Smooth muscle cell (in vitro differentiated cells): ENCODE data around the gene DIAPH3. TPM values are rescaled to one million over a fixed set of nuclear protein-coding genes. Genes with fewer than 3 reads are reported as not detected.

ENCODE experiments used
- DNase-seq: peaks from one replicate; lab custom pipeline; 2025; ENCODE audit not compliant: unreplicated experiment; lab: John Stamatoyannopoulos, UW
- H2AFZ ChIP-seq: fragments of 200-600 bp; sonication (generic); 2 replicates; pipeline ENCODE4 v1.6.0; 2016; ENCODE audit warnings: antibody characterized with exemption, low read depth, mild to moderate bottlenecking
- H3F3A ChIP-seq: fragments of 200-600 bp; sonication (generic); 2 replicates; pipeline ENCODE4 v1.6.0; 2017; ENCODE audit warnings: antibody characterized with exemption, low read depth
- H3K27ac ChIP-seq: fragments of 200-600 bp; sonication (generic); 2 replicates; pipeline ENCODE4 v1.5.1; 2016; ENCODE audit warnings: low read depth, mild to moderate bottlenecking
- H3K27me3 ChIP-seq: fragments of 200-600 bp; sonication (generic); 2 replicates; pipeline ENCODE4 v1.6.1; 2016; ENCODE audit warnings: low read depth, mild to moderate bottlenecking
- H3K36me3 ChIP-seq: fragments of 200-600 bp; sonication (generic); 2 replicates; pipeline ENCODE4 v1.5.1; 2016; ENCODE audit warnings: low read depth
- H3K4me1 ChIP-seq: fragments of 200-600 bp; sonication (generic); 2 replicates; pipeline ENCODE4 v1.5.1; 2016; ENCODE audit warnings: low read depth
- H3K4me2 ChIP-seq: fragments of 200-600 bp; sonication (generic); 2 replicates; pipeline ENCODE4 v1.6.0; 2016; ENCODE audit warnings: mild to moderate bottlenecking
- H3K4me3 ChIP-seq: fragments of 200-600 bp; sonication (generic); 2 replicates; pipeline ENCODE4 v1.5.1; 2016; ENCODE audit warnings: mild to moderate bottlenecking
- H3K79me2 ChIP-seq: fragments of 200-600 bp; sonication (generic); 2 replicates; pipeline ENCODE4 v1.6.0; 2016; ENCODE audit warnings: low read depth, mild to moderate bottlenecking
- H3K9ac ChIP-seq: fragments of 200-600 bp; sonication (generic); 2 replicates; pipeline ENCODE4 v1.6.0; 2016; ENCODE audit warnings: low read depth
- H3K9me3 ChIP-seq: fragments of 200-600 bp; sonication (generic); replicated peaks from 2 replicates; pipeline ENCODE4 v1.5.1; 2016; ENCODE audit warnings: low read depth
- H4K20me1 ChIP-seq: fragments of 200-600 bp; sonication (generic); 2 replicates; pipeline ENCODE4 v1.6.0; 2016; ENCODE audit warnings: low read depth
- CTCF ChIP-seq: fragments of 200-600 bp; sonication (generic); IDR thresholded peaks from 2 replicates; pipeline ENCODE4 v1.5.1; 2017; ENCODE audit warnings: borderline replicate concordance, mild to moderate bottlenecking, antibody characterized with exemption; ENCODE audit not compliant: insufficient read depth, poor library complexity, severe bottlenecking
- WGBS: methylation state at CpG from one replicate; pipeline ENCODE4 v1.1.7; 2016; ENCODE audit warnings: low lambda C conversion rate; 5-methylcytosine and 5-hydroxymethylcytosine counted together
- polyA plus RNA-seq: library from polyadenylated mRNA; unstranded; fragments of >200 nt; fragmentation: Nextera tagmentation; extraction: Ambion mirVana; gene quantifications from 2 replicates; pipeline ENCODE4 v1.2.1, GENCODE V29; 2016
- total RNA-seq: library from RNA; depleted of rRNA; stranded (reverse); fragments of >200 nt; gene quantifications from 2 replicates; pipeline ENCODE4 v1.2.3, GENCODE V29; 2014

DIAPH3 gene
- total and polyA plus RNA-seq, 2 experiments from 2014 or later: 6.8 to 9.5 TPM

DNA sequence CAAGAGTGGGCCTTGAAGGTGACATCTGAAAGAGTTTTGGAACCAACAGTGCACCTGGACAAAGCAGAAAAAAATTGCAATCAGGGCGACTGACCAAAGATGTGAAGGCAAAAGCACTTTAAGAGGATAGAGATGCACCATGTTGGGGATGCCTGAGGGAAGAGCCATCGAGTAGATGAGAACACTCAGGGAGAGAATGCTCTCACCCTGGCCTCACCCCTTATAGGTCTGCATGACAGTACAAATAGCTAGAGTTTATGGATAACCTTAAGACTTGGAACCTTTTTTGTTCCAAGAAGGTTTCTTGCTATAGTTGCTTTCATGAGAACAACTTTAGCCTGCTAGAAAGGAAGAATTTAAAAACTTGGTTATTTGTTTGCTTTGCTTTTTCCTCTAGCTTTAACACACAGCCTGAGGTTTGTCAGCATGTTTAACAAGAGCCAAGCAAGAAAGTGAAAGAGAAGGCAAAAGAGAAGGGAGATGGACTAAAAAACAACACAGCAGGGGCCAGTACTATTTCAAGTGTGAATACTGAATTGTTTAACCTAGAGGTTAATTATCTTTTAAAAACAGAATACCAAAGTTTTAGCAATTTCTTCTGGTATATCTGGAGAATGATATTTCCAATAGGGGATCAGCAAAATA lies 418.9 kb downstream of the DIAPH3 start:
- H3K4me2 ChIP-seq: no peak overlapping the region
- TF ChIP-seq CTCF: no peak
- H3K27ac ChIP-seq: no peak overlapping the region

DNA sequence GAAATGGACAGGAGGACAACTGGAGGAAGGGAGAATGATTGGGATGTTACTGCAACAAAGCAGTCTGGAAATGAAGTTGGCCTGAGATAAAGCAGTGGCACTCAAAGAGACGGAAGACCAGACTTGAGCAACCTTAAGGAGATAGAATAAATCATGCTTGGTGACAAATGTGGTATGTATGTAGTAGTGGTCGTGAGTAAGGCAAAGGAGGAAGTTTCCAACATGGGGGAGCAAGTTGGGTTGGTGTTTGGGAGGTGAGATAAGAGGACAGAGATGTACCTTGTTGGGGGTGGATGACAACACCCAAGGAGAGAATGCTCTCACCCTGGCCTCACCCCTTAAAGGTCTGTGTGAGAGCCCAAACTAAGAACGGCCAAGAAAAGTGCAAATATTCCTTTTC lies 420.5 kb downstream of the DIAPH3 start:
- no peak overlapping the region for H3K9ac ChIP-seq
- no peak overlapping the region for H3K4me3 ChIP-seq
- H3K27me3 ChIP-seq: no peaks in the 10 kb centered on the region
- H3K4me1 ChIP-seq: peaks cover 9% of the 10 kb centered on the region
- H3K4me2 ChIP-seq: no peak overlapping the region
- H3K36me3 ChIP-seq: no peaks in the 10 kb centered on the region
- TF ChIP-seq CTCF: no peak
- no peaks in the 10 kb centered on the region for H3F3A ChIP-seq
- H2AFZ ChIP-seq: no peak overlapping the region
- no peaks in the 10 kb centered on the region for H3K9me3 ChIP-seq
- 76% methylated on average over 3 of the region's 3 CpGs for WGBS
- no peak for DNase-seq
- H3K79me2 ChIP-seq: no peaks in the 10 kb centered on the region
- H4K20me1 ChIP-seq: no peaks in the 10 kb centered on the region
- H3K27ac ChIP-seq: no peak overlapping the region

More for the DNA sequence above, 418.9 kb downstream of the DIAPH3 start:
- no peaks in the 10 kb centered on the region for H3K79me2 ChIP-seq
- H3K27me3 ChIP-seq: no peaks in the 10 kb centered on the region
- H3K9ac ChIP-seq: no peak overlapping the region
- no peak for DNase-seq
- 80% methylated on average over 2 of the region's 2 CpGs for WGBS
- H3F3A ChIP-seq: no peaks in the 10 kb centered on the region
- no peaks in the 10 kb centered on the region for H3K36me3 ChIP-seq
- H3K4me3 ChIP-seq: no peak overlapping the region
- H2AFZ ChIP-seq: peak overlapping the region; percentile 29
- no peaks in the 10 kb centered on the region for H4K20me1 ChIP-seq
- H3K4me1 ChIP-seq: peaks cover 9% of the 10 kb centered on the region
- H3K9me3 ChIP-seq: no peaks in the 10 kb centered on the region

DNA sequence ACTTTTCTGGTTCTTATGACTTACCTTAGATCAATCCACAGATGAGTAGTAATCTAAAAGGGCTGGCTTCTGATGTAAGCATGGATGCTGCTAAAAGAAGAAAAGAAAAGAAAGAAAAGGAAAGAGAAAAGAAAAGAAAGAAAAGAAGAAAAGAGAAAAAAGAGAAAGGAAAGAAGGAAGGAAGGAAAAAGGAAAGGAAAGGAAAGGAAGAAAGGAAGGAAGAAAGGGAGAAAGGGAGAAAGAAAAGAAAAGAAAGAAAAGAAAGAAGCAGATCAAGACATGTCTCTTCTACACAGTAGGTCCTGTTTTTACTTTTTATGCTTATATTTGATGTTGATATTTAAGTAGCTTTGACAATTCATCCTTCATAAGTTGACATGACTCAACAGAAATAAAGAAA lies 421.3 kb downstream of the DIAPH3 start:
- no peaks in the 10 kb centered on the region for H3K27me3 ChIP-seq
- TF ChIP-seq CTCF: no peak

DNA sequence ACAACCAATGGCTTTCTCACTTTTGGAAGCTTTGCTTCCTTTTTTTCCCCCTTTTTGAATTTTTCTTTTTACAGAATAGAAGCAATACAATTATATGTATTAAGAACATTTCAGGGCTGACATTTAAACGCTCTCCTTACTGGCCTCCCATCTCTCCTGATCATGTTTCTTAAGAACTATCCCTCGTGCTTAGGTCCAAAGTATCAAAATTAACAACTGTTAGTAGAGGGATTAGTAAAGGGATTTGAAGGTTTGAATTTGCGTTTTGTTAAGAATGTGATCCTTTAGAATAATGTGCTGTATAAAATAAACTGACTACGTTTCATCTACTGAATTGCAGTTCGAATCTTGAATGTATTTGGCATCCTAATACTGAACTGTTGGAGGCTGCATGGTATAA lies 424.8 kb downstream of the DIAPH3 start:
- H3K79me2 ChIP-seq: no peaks in the 10 kb centered on the region
- no peaks in the 10 kb centered on the region for H3K36me3 ChIP-seq
- no peak overlapping the region for H3K4me2 ChIP-seq
- 94% methylated on average over 5 of the region's 5 CpGs for WGBS
- no peaks in the 10 kb centered on the region for H3K4me1 ChIP-seq
- no peaks in the 10 kb centered on the region for H3K9me3 ChIP-seq
- H3K9ac ChIP-seq: no peak overlapping the region
- TF ChIP-seq CTCF: no peak
- no peak overlapping the region for H3K27ac ChIP-seq
- H2AFZ ChIP-seq: no peak overlapping the region
- H4K20me1 ChIP-seq: no peaks in the 10 kb centered on the region
- H3F3A ChIP-seq: no peaks in the 10 kb centered on the region
- no peaks in the 10 kb centered on the region for H3K27me3 ChIP-seq
- no peak for DNase-seq
- H3K4me3 ChIP-seq: no peak overlapping the region

More for the DNA sequence above, 421.3 kb downstream of the DIAPH3 start:
- H3K4me1 ChIP-seq: peaks cover 9% of the 10 kb centered on the region
- no peak overlapping the region for H3K9ac ChIP-seq
- no peaks in the 10 kb centered on the region for H4K20me1 ChIP-seq
- DNase-seq: no peak
- H3K79me2 ChIP-seq: no peaks in the 10 kb centered on the region
- H3F3A ChIP-seq: no peaks in the 10 kb centered on the region
- H2AFZ ChIP-seq: no peak overlapping the region
- no peak overlapping the region for H3K4me2 ChIP-seq
- H3K27ac ChIP-seq: no peak overlapping the region
- no peak overlapping the region for H3K4me3 ChIP-seq
- H3K9me3 ChIP-seq: no peaks in the 10 kb centered on the region
- no peaks in the 10 kb centered on the region for H3K36me3 ChIP-seq
